HG03558 (cell line): Measurements from ENCODE around the gene STON2.

Experiments used
- ATAC-seq: cut with Tn5 transposase; IDR thresholded peaks from one replicate; pipeline ENCODE4 v1.9.1; 2021; ENCODE audit warnings: moderate number of reproducible peaks; ENCODE audit not compliant: unreplicated experiment; ENCODE audit errors: extremely low read depth

STON2 gene

GRCh38 chr14:81340201-81340600 lies 59.9 kb downstream of the STON2 start:
- ATAC-seq, result no peak

GRCh38 chr14:81337073-81337472 lies 63.1 kb downstream of the STON2 start:
- ATAC-seq, result no peak

GRCh38 chr14:81336009-81336408 lies 64.1 kb downstream of the STON2 start:
- ATAC-seq, result no peak

- no peak for ATAC-seq
These were observed 67.4 kb downstream of the STON2 start for GRCh38 chr14:81332725-81333124.

- ATAC-seq, result no peak
These were observed 68.7 kb downstream of the STON2 start for GRCh38 chr14:81331229-81332021.

- no peak for ATAC-seq
These were observed 69.5 kb downstream of the STON2 start for GRCh38 chr14:81330619-81331122.

- no peak for ATAC-seq
These were observed 70.3 kb downstream of the STON2 start for GRCh38 chr14:81329640-81330381.

- ATAC-seq, result no peak
These were observed 73.7 kb downstream of the STON2 start for GRCh38 chr14:81326451-81326850.

- no peak for ATAC-seq
These were observed 76.1 kb downstream of the STON2 start for GRCh38 chr14:81324011-81324410.

GRCh38 chr14:81323093-81323492 lies 77.0 kb downstream of the STON2 start:
- ATAC-seq, result no peak

GRCh38 chr14:81319946-81320345 lies 80.2 kb downstream of the STON2 start:
- ATAC-seq, result no peak

- no peak for ATAC-seq
These were observed 80.8 kb downstream of the STON2 start for GRCh38 chr14:81319314-81319713.

GRCh38 chr14:81315341-81315740 lies 84.8 kb downstream of the STON2 start:
- ATAC-seq, result no peak

GRCh38 chr14:81314443-81315175 lies 85.5 kb downstream of the STON2 start:
- no peak for ATAC-seq

GRCh38 chr14:81313775-81314429 lies 86.2 kb downstream of the STON2 start:
- no peak for ATAC-seq

- ATAC-seq, result no peak
These were observed 86.9 kb downstream of the STON2 start for GRCh38 chr14:81313200-81313599.

- no peak for ATAC-seq
These were observed 87.7 kb downstream of the STON2 start for GRCh38 chr14:81312289-81312876.

- ATAC-seq, result no peak
These were observed 88.3 kb downstream of the STON2 start for GRCh38 chr14:81311778-81312177.

- no peak for ATAC-seq
These were observed 89.0 kb downstream of the STON2 start for GRCh38 chr14:81311141-81311540.

- no peak for ATAC-seq
These were observed 89.5 kb downstream of the STON2 start for GRCh38 chr14:81310606-81311005.
